Urinary bladder (tissue), 4 donors: ENCODE data around the gene GYG2. TPM values are rescaled to one million over a fixed set of nuclear protein-coding genes. Genes with fewer than 3 reads are reported as not detected.
"Not testable (repeated sequence)": the region's sequence is repeated elsewhere in the genome, so short reads cannot be mapped to it uniquely, and the experiment has no call there.

ENCODE experiments used
- DNase-seq: peaks from one replicate; pipeline ENCODE4 v3.0.0-alpha.2; 2015; ENCODE audit errors: extremely low spot score
- H3K27ac ChIP-seq: one replicate; pipeline ENCODE4 v1.5.1; 2013; ENCODE audit warnings: low read depth, mild to moderate bottlenecking, moderate library complexity
- H3K36me3 ChIP-seq: one replicate; pipeline ENCODE4 v1.6.1; 2013; ENCODE audit warnings: mild to moderate bottlenecking, moderate library complexity; ENCODE audit not compliant: insufficient read depth
- H3K4me1 ChIP-seq: one replicate; pipeline ENCODE4 v1.6.1; 2013; ENCODE audit warnings: mild to moderate bottlenecking, moderate library complexity; ENCODE audit not compliant: insufficient read depth
- H3K4me3 ChIP-seq: one replicate; pipeline ENCODE4 v1.5.1; 2013; ENCODE audit warnings: low read depth, low read length
- WGBS: extraction: QIAGEN DNeasy Blood & Tissue Kit; methylation state at CpG from one replicate; pipeline ENCODE4 v1.1.7; 2013; 5-methylcytosine and 5-hydroxymethylcytosine counted together
- polyA plus RNA-seq: library from polyadenylated mRNA; stranded (reverse); fragments of 200-250 nt; gene quantifications from one replicate; pipeline ENCODE4 v1.2.3, GENCODE V29; 2013
- total RNA-seq: library from RNA; depleted of rRNA; stranded (reverse); fragments of >200 nt; gene quantifications from one replicate; pipeline ENCODE4 v1.2.3, GENCODE V29; 2014
- donor health status: healthy with polysubstance abuse.
- donor health status: healthy.

The GYG2 gene
- total and polyA plus RNA-seq, 2 donors, result 5.8 to 10.3 TPM

GRCh38 chrX:2867206-2867605, 38.5 kb downstream of the GYG2 start:
- no peak for DNase-seq
- 71% methylated on average over 7 of the region's 7 CpGs for whole genome bisulfite sequencing
- H3K4me1 ChIP-seq, result no peaks in the 10 kb centered on the region
- H3K36me3 ChIP-seq, result no peaks in the 10 kb centered on the region
- H3K4me3 ChIP-seq, result no peak overlapping the region
- H3K27ac ChIP-seq, result no peak overlapping the region

DNA sequence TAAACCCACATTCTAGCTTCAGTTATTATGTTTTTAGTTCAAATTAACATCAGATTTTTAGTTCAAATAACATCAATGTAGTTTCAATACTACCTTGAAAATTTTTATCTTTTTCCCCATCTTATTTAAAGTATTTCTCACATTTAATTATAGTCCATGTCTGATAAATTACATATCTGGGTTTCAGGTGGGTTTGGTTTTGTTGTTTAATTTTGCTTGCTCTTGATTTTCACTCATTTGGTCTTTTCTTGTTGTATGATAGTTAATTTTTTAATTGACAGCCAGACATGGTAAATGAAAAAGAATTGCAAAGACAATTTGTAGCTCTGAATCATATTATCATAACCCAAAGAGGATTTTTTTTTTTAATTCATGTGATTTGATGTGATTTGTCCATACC, 41.9 kb downstream of the GYG2 start:
- Histone ChIP-seq H3K36me3 (no peaks in the 10 kb centered on the region), H3K27ac (no peak overlapping the region), H3K4me3 (no peak overlapping the region), H3K4me1 (no peaks in the 10 kb centered on the region)
- no peak for DNase-seq

DNA sequence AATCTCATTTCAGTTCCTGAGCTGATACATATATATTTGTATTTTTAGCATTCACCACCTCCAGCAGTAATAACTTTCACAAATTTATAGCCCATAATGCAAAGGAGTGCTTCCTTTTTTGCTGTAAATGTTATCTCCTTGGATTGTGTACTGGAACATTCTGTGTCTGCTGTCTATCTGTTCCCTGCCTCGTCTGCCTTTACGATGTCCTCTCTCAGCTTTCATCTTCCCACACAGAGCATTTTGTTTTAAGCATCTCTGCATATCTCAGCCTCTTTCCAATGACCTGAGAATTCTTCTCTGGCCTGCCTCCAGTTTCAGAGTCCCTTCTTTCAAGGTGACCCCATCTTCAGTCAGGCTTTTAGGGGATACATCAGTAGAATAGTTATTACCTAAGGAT, 43.1 kb downstream of the GYG2 start:
- H3K4me3 ChIP-seq, result no peak overlapping the region
- WGBS, result 38% methylated on average over 2 of the region's 2 CpGs
- no peaks in the 10 kb centered on the region for H3K36me3 ChIP-seq
- no peak for DNase-seq
- no peaks in the 10 kb centered on the region for H3K4me1 ChIP-seq
- H3K27ac ChIP-seq, result no peak overlapping the region

- no peak for DNase-seq
- no peak overlapping the region for H3K27ac ChIP-seq
- no peaks in the 10 kb centered on the region for H3K4me1 ChIP-seq
- no peak overlapping the region for H3K4me3 ChIP-seq
- WGBS, result 70% methylated on average over 7 of the region's 7 CpGs
- no peaks in the 10 kb centered on the region for H3K36me3 ChIP-seq
Observed at GRCh38 chrX:2872671-2873277, 44.0 kb downstream of the GYG2 start.

- DNase-seq, result no peak
- Histone ChIP-seq H3K27ac (no peak overlapping the region), H3K4me3 (no peak overlapping the region), H3K36me3 (no peaks in the 10 kb centered on the region), H3K4me1 (no peaks in the 10 kb centered on the region)
- 98% methylated on average over 5 of the region's 5 CpGs for WGBS
Observed at GRCh38 chrX:2874222-2875135, 45.7 kb downstream of the GYG2 start.

GRCh38 chrX:2875136-2875481, 46.4 kb downstream of the GYG2 start:
- no peak for DNase-seq
- no peaks in the 10 kb centered on the region for H3K4me1 ChIP-seq
- no peak overlapping the region for H3K27ac ChIP-seq
- no peaks in the 10 kb centered on the region for H3K36me3 ChIP-seq
- no peak overlapping the region for H3K4me3 ChIP-seq
- 96% methylated on average over 3 of the region's 3 CpGs for WGBS

DNA sequence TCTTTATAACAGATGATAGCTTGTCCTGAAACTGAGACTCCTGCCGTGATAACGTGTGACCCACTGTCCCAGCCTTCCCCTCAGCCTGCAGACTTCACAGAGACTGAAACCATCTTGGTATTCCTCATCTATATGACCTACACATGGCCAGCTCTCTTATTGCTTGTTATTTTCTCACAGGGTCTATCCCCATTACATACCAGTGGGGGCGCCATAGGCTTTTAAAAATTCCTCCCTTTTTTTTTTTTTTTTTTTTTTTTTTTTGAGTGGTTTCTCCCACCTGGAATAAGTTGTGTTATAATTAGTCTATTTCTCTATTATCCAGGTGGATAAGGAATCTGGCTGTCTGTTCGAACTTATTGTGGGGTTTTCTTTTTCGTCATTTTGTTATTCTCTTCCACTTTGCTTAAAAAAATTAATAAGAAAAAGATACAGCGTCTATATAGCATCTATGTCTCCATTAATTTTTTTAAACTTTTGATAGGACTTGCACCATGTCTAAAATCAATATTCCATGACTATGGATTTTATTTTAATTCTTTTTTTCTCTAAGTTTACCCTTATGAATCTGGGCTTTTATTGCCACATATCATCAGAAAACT, 47.2 kb downstream of the GYG2 start:
- no peak overlapping the region for H3K4me3 ChIP-seq
- no peaks in the 10 kb centered on the region for H3K36me3 ChIP-seq
- WGBS, result 87% methylated on average over 6 of the region's 6 CpGs
- H3K4me1 ChIP-seq, result no peaks in the 10 kb centered on the region
- H3K27ac ChIP-seq, result no peak overlapping the region
- DNase-seq, result no peak

DNA sequence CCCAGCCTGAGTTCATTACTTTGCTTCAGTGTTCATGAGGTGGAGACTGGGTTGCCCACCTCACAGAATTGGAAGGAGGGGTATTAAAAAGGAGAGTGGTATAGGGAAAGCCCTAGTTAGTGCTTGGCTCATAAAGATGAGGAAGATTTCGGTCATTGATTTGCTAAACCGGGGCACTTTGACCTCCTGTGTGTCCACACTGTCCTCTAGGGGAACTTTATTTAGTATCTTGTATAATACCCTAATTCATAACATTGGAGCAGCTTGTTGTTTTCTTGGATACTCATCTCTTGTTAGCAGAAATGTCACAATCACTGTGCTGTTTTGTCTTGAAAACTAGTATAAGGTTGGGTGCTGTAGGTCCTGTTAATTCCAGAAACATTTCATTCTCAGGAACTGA, 49.8 kb downstream of the GYG2 start:
- no peak for DNase-seq
- Histone ChIP-seq H3K4me3 (no peak overlapping the region), H3K4me1 (no peaks in the 10 kb centered on the region), H3K27ac (no peak overlapping the region), H3K36me3 (no peaks in the 10 kb centered on the region)
- whole genome bisulfite sequencing, result 70% methylated on average over 2 of the region's 2 CpGs

- no peak for DNase-seq
- Histone ChIP-seq H3K36me3 (no peaks in the 10 kb centered on the region), H3K4me3 (no peak overlapping the region), H3K27ac (no peak overlapping the region), H3K4me1 (no peaks in the 10 kb centered on the region)
- WGBS, result 96% methylated on average over 1 of the region's 1 CpG
Observed at GRCh38 chrX:2879670-2880069, 50.9 kb downstream of the GYG2 start.

GRCh38 chrX:2883770-2884169, 55.0 kb downstream of the GYG2 start:
- DNase-seq, result no peak
- Histone ChIP-seq H3K4me3 (no peak overlapping the region), H3K36me3 (no peaks in the 10 kb centered on the region), H3K27ac (no peak overlapping the region), H3K4me1 (no peaks in the 10 kb centered on the region)
- 99% methylated on average over 14 of the region's 14 CpGs for WGBS

GRCh38 chrX:2888309-2888708, 59.6 kb downstream of the GYG2 start:
- H3K36me3 ChIP-seq, result no peaks in the 10 kb centered on the region
- DNase-seq, result no peak
- H3K4me1 ChIP-seq, result no peaks in the 10 kb centered on the region
- H3K4me3 ChIP-seq, result no peak overlapping the region
- 68% methylated on average over 7 of the region's 7 CpGs for WGBS
- no peak overlapping the region for H3K27ac ChIP-seq

- Histone ChIP-seq H3K36me3 (no peaks in the 10 kb centered on the region), H3K4me3 (peak overlapping the region; percentile 31), H3K4me1 (no peaks in the 10 kb centered on the region), H3K27ac (peak overlapping the region; percentile 23)
- DNase-seq, result no peak
- WGBS, result 28% methylated on average over 11 of the region's 11 CpGs
Observed at GRCh38 chrX:2889045-2889605, 60.4 kb downstream of the GYG2 start.

DNA sequence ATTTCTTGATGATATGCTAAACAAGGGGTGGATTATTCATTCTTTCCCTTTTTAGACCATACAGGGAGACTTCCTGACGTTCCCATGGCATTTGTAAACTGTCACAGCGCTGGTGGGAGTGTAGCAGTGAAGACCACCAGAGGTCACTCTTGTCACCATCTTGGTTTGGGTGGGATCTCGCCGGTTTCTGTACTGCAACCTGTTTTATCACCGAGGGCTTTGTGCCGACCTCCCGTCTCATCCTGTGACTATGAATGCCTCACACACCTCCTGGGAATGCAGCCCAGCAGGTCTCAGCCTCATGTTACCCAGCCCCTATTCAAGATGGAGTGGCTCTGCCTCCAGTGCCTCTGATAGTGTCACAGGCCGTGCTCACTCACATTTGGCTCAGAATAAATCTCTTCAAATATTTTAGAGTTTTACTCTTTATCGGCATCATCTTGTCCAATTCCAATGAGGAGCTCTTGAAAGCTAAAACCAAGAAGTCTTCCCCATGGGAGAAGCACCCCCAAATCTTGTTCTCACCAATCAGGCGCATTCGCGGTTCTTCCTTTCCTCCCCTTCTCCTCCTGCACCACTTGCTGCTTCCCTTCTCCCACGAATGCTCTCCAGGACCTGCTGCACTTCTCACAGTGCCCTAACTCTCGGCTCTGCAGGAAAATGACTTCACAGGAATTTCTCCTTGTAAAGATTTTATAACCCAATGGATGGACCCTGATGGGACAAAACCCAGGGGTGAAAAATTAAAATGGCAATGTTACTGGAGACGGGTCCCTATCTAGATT, 61.2 kb downstream of the GYG2 start:
- Histone ChIP-seq H3K27ac (peak overlapping the region; percentile 23), H3K4me3 (peak overlapping the region; percentile 31)
- H3K4me1 ChIP-seq, H3K36me3 ChIP-seq, DNase-seq: not testable (repeated sequence)
- WGBS, result 16% methylated on average over 15 of the region's 15 CpGs
